Measurements from ENCODE around the gene LRIT1. TPM values are rescaled to one million over a fixed set of nuclear protein-coding genes. Genes with fewer than 3 reads are reported as not detected.

LRIT1 gene
- total and polyA plus RNA-seq, 8 donors: not detected

DNA sequence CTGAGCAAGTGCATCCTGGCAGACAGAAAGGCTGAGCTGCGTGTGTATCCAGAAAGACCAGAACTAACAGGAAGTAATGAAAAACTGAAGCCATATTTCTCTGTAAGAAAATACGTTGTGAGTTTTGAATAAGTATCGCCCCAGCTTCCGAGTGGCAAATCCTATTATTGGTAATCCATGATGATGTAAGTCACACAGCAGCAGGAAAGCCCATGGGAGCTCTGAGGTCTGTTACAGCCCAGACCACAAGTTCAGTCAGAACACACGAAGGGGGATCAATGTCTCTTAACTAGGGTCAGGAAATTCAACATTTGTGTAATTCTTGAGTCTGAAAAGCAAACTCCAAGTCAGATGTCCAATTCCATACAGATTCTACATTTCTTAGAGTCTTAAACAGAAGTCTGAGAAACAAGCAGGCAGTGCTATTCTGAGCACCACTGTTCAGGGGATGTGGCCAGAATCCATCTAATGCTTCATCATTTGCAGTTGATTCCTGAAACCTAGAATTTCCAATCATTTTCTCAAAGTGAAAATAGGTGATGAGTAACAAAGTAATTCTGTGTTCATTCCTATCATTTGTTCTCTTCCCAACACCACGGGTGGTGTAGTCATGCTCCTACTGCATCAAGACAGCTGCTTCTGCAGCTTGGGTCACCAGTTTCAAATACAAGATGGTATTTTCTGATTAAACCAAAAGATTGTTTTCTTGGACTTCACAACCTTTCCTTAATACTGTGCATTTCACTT lies 15.7 kb downstream of the LRIT1 start, which contains the start of gene LRIT2:
LRIT2 (minus strand) TSS at position 118 of the 747 bp plus-strand sequence; CDS start at position 94, 24 bp downstream.
- WGBS, 2 donors: 48 to 66% methylated on average over 6 of the region's 6 CpGs
- H3K4me3 ChIP-seq: no peak within 1 kb of the TSS
- DNase-seq (no peak), ATAC-seq (no peak), FAIRE-seq (no peak)
- H3K36me3 ChIP-seq: no peaks in the 10 kb centered on the region
- H3K27ac ChIP-seq: no peak within 1 kb of the TSS
- no peaks in the 10 kb centered on the region for H3K4me1 ChIP-seq
- TF ChIP-seq, protein P1, sequence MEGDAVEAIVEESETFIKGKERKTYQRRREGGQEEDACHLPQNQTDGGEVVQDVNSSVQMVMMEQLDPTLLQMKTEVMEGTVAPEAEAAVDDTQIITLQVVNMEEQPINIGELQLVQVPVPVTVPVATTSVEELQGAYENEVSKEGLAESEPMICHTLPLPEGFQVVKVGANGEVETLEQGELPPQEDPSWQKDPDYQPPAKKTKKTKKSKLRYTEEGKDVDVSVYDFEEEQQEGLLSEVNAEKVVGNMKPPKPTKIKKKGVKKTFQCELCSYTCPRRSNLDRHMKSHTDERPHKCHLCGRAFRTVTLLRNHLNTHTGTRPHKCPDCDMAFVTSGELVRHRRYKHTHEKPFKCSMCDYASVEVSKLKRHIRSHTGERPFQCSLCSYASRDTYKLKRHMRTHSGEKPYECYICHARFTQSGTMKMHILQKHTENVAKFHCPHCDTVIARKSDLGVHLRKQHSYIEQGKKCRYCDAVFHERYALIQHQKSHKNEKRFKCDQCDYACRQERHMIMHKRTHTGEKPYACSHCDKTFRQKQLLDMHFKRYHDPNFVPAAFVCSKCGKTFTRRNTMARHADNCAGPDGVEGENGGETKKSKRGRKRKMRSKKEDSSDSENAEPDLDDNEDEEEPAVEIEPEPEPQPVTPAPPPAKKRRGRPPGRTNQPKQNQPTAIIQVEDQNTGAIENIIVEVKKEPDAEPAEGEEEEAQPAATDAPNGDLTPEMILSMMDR (IDR thresholded peaks at IDR 0.05): no peak
- H3K27me3 ChIP-seq: no peaks in the 10 kb centered on the region
- no peaks in the 10 kb centered on the region for H3K9me3 ChIP-seq
- intact Hi-C loops (cut with DNase I): no loop called here

DNA sequence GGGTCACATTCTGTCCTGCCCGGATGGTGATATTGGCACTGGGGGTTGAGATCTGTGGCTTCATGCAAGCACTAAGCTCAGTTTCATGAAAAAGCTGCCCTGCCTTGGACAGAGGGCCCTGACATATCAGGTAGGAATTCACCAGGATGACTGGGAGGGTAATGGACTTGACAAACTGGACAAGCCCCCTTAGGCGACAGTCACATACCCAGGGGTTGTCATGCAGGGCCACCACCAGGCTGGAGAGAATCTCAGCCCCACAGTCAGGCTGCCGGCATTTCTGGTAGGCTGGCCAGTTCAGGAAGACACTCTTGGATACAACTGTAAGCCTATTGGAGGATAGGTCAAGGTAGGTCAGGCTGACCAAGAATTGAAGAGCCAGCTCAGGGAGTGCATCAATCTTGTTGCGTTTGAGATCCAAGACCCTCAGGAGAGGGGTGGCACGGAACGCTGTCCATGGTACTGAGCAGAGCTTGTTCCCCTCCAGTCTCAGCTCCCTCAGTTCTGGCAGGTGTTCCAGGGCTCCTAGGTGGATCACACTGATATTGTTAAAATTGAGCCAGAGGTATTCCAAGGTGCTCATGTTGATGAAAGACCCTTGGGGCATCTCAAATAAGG lies 16.8 kb downstream of the LRIT1 start:
- H3K27me3 ChIP-seq: no peaks in the 10 kb centered on the region
- DNase-seq (no peak), ATAC-seq (no peak), FAIRE-seq (no peak)
- TF ChIP-seq, protein P1 (IDR thresholded peaks at IDR 0.05): no peak
- WGBS, 2 donors: 37 to 46% methylated on average over 6 of the region's 6 CpGs
- H3K27ac ChIP-seq: no peak overlapping the region
- H3K36me3 ChIP-seq: no peaks in the 10 kb centered on the region
- H3K9me3 ChIP-seq: no peaks in the 10 kb centered on the region
- intact Hi-C loops (cut with DNase I): no loop called here
- H3K4me3 ChIP-seq: no peak overlapping the region
- no peaks in the 10 kb centered on the region for H3K4me1 ChIP-seq

DNA sequence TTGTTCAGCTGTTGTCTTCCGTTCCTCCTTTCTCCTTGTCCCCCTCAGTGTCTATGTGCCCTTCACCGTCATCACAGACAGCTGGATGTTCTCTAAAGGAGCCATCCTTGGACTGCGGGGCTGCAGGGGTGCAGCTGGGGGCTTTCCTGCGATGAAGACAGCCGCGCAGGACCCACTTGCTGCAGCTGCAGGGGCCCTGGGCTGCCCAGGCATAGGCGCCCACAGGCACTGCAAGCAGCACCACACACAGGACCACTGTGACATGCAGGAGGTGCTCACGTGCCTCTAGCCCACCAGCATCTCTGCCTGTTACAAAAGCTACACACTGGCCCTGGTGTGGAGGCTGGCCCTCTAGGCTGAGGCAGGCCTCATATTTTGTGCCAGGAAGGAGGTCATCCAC lies 19.4 kb downstream of the LRIT1 start:
- FAIRE-seq (no peak), ATAC-seq (no peak), DNase-seq (no peak)
- Histone ChIP-seq H3K27me3 (no peaks in the 10 kb centered on the region), H3K9me3 (no peaks in the 10 kb centered on the region), H3K4me3 (no peak overlapping the region), H3K4me1 (no peaks in the 10 kb centered on the region), H3K36me3 (no peaks in the 10 kb centered on the region), H3K27ac (no peak overlapping the region)
- WGBS, 2 donors: 68 to 70% methylated on average over 8 of the region's 8 CpGs
- TF ChIP-seq, protein P1 (IDR thresholded peaks at IDR 0.05): no peak
- intact Hi-C loops (cut with DNase I): no loop called here

GRCh38 chr10:84217746-84218145 lies 23.6 kb downstream of the LRIT1 start:
- Histone ChIP-seq H3K9me3 (no peaks in the 10 kb centered on the region), H3K27ac (no peak overlapping the region), H3K4me1 (no peaks in the 10 kb centered on the region), H3K36me3 (no peaks in the 10 kb centered on the region), H3K27me3 (no peaks in the 10 kb centered on the region), H3K4me3 (no peak overlapping the region)
- WGBS, 2 donors: 78 to 82% methylated on average over 4 of the region's 4 CpGs
- no peak for FAIRE-seq
- TF ChIP-seq, protein P1 (IDR thresholded peaks at IDR 0.05): no peak
- DNase-seq: no peak
- intact Hi-C loops (cut with DNase I): no loop called here
- ATAC-seq: no peak

- Histone ChIP-seq H3K4me1 (no peaks in the 10 kb centered on the region), H3K36me3 (no peaks in the 10 kb centered on the region), H3K9me3 (no peaks in the 10 kb centered on the region), H3K27ac (no peak overlapping the region), H3K27me3 (no peaks in the 10 kb centered on the region), H3K4me3 (no peak overlapping the region)
- intact Hi-C loops (cut with DNase I): no loop called here
- 68 to 72% methylated on average over 9 of the region's 9 CpGs for whole genome bisulfite sequencing, 2 donors
- TF ChIP-seq, protein P1 (IDR thresholded peaks at IDR 0.05): no peak
- FAIRE-seq (no peak), DNase-seq (no peak), ATAC-seq (no peak)
Measured at GRCh38 chr10:84216834-84217233, 24.5 kb downstream of the LRIT1 start.
